WTC11 (cell line): ENCODE measurements around the gene PCGF1. TPM values are rescaled to one million over a fixed set of nuclear protein-coding genes. Genes with fewer than 3 reads are reported as not detected.

Experiments used
- ATAC-seq: fragments of 200-7000 bp; cut with Tn5 transposase; 2 replicates; pipeline ENCODE4 v1.10.0; 2021; ENCODE audit warnings: mild to moderate bottlenecking, moderate library complexity
- CTCF ChIA-PET: fragments of 300-600 bp; sonication (Branson Sonifier 250); formaldehyde crosslinking; loops from one replicate; lab custom pipeline; 2021; ENCODE audit warnings: antibody characterized with exemption; lab: Charles Lee
- POLR2A ChIA-PET: fragments of 350-600 bp; sonication (Branson Sonifier 250); formaldehyde crosslinking; loops from one replicate; lab custom pipeline; 2021; ENCODE audit warnings: antibody characterized with exemption; lab: Charles Lee
- DNase-seq: peaks from one replicate; pipeline ENCODE4 v3.0.0; 2021; ENCODE audit warnings: low spot score
- H3K27ac Mint-ChIP-seq: 2 replicates; pipeline ENCODE4 v1.8.0; 2021; ENCODE audit warnings: mixed read lengths
- H3K27me3 Mint-ChIP-seq: 2 replicates; pipeline ENCODE4 v1.8.0; 2021; ENCODE audit warnings: low read depth, mild to moderate bottlenecking, moderate library complexity, mixed read lengths
- H3K36me3 Mint-ChIP-seq: 2 replicates; pipeline ENCODE4 v1.8.0; 2021; ENCODE audit warnings: mixed read lengths
- H3K4me1 Mint-ChIP-seq: 2 replicates; pipeline ENCODE4 v1.8.0; 2022; ENCODE audit warnings: mixed read lengths
- H3K4me3 Mint-ChIP-seq: 2 replicates; pipeline ENCODE4 v1.8.0; 2021; ENCODE audit warnings: mild to moderate bottlenecking, moderate library complexity, mixed read lengths
- H3K9me3 Mint-ChIP-seq: 2 replicates; pipeline ENCODE4 v1.8.0; 2021; ENCODE audit warnings: mixed read lengths
- CBFB ChIP-seq: sonication (generic); formaldehyde crosslinking; IDR thresholded peaks from 2 replicates; pipeline ENCODE4 v1.8.1; 2022; ENCODE audit warnings: mild to moderate bottlenecking, low read depth, missing genetic modification reagents
- FOXK1 ChIP-seq: sonication (generic); formaldehyde crosslinking; IDR thresholded peaks from 2 replicates; pipeline ENCODE4 v1.8.0; 2022; ENCODE audit warnings: mild to moderate bottlenecking, moderate library complexity, missing genetic modification reagents
- FOXP1 ChIP-seq: sonication (generic); formaldehyde crosslinking; IDR thresholded peaks from 2 replicates; pipeline ENCODE4 v1.8.0; 2022; ENCODE audit warnings: missing genetic modification reagents, mild to moderate bottlenecking, moderate library complexity, borderline replicate concordance
- GTF2I ChIP-seq: fragments of 250-450 bp; sonication (Bioruptor Pico); conservative IDR thresholded peaks from 2 replicates; pipeline ENCODE4 v1.4.0; 2021; ENCODE audit warnings: mild to moderate bottlenecking
- IRF2 ChIP-seq: sonication (generic); formaldehyde crosslinking; IDR thresholded peaks from 2 replicates; pipeline ENCODE4 v1.8.0; 2022; ENCODE audit warnings: low read depth, missing genetic modification reagents, borderline replicate concordance
- JAZF1 ChIP-seq: fragments of 250-450 bp; sonication (Bioruptor Pico); IDR thresholded peaks from 2 replicates; pipeline ENCODE4 v1.9.0; 2021; ENCODE audit warnings: moderate library complexity, mild to moderate bottlenecking, inconsistent platforms
- MYBL2 ChIP-seq: sonication (generic); formaldehyde crosslinking; IDR thresholded peaks from 2 replicates; pipeline ENCODE4 v1.8.1; 2023; ENCODE audit warnings: mild to moderate bottlenecking, moderate library complexity, missing genetic modification reagents
- RELA ChIP-seq: sonication (generic); formaldehyde crosslinking; IDR thresholded peaks from 2 replicates; pipeline ENCODE4 v1.8.1; 2022; ENCODE audit warnings: missing genetic modification reagents, mild to moderate bottlenecking, borderline replicate concordance
- TEAD4 ChIP-seq: sonication (generic); formaldehyde crosslinking; IDR thresholded peaks from 2 replicates; pipeline ENCODE4 v1.8.0; 2022; ENCODE audit warnings: mild to moderate bottlenecking, missing genetic modification reagents
- ZNF396 ChIP-seq: fragments of 250-450 bp; sonication (Bioruptor Pico); IDR thresholded peaks from 2 replicates; pipeline ENCODE4 v1.8.0; 2021; ENCODE audit warnings: mild to moderate bottlenecking, moderate library complexity, borderline replicate concordance
- total RNA-seq: library from RNA; stranded (reverse); gene quantifications from 3 replicates; pipeline ENCODE4 v1.2.3, GENCODE V29; 2021
- TF ChIP-seq, protein P1 (sequence below): fragments of 200-600 bp; IDR thresholded peaks from 2 replicates; pipeline ENCODE4 v1.8.0; 2022; ENCODE audit warnings: antibody characterized with exemption
- TF ChIP-seq, protein P2 (sequence below): sonication (generic); formaldehyde crosslinking; IDR thresholded peaks from 2 replicates; pipeline ENCODE4 v1.8.0; 2022; ENCODE audit warnings: missing genetic modification reagents
- TF ChIP-seq, protein P3 (sequence below): sonication (generic); formaldehyde crosslinking; IDR thresholded peaks from 2 replicates; pipeline ENCODE4 v1.8.1; 2022; ENCODE audit warnings: low read depth, missing genetic modification reagents, borderline replicate concordance
- TF ChIP-seq, protein P4 (sequence below): sonication (generic); formaldehyde crosslinking; IDR thresholded peaks from 2 replicates; pipeline ENCODE4 v1.8.1; 2023; ENCODE audit warnings: mild to moderate bottlenecking, missing genetic modification reagents
- TF ChIP-seq, protein P5 (sequence below): sonication (generic); formaldehyde crosslinking; conservative IDR thresholded peaks from 2 replicates; pipeline ENCODE4 v1.8.1; 2023; ENCODE audit warnings: mild to moderate bottlenecking, low read depth, missing genetic modification reagents, moderate library complexity
- TF ChIP-seq, protein P6 (sequence below): sonication (generic); formaldehyde crosslinking; IDR thresholded peaks from 2 replicates; pipeline ENCODE4 v1.8.0; 2022; ENCODE audit warnings: mild to moderate bottlenecking, missing genetic modification reagents
- TF ChIP-seq, protein P7 (sequence below): fragments of 250-450 bp; sonication (Bioruptor Pico); IDR thresholded peaks from 2 replicates; pipeline ENCODE4 v1.8.0; 2021; ENCODE audit warnings: mild to moderate bottlenecking
- TF ChIP-seq, protein P8 (sequence below): sonication (generic); formaldehyde crosslinking; IDR thresholded peaks from 2 replicates; pipeline ENCODE4 v1.8.0; 2022; ENCODE audit warnings: mild to moderate bottlenecking, missing genetic modification reagents
- TF ChIP-seq, protein P9 (sequence below): sonication (generic); formaldehyde crosslinking; IDR thresholded peaks from 2 replicates; pipeline ENCODE4 v1.8.0; 2023; ENCODE audit warnings: missing genetic modification reagents

Gene PCGF1
- total RNA-seq, 1 experiment from 2014 or later: 15.7 TPM

DNA sequence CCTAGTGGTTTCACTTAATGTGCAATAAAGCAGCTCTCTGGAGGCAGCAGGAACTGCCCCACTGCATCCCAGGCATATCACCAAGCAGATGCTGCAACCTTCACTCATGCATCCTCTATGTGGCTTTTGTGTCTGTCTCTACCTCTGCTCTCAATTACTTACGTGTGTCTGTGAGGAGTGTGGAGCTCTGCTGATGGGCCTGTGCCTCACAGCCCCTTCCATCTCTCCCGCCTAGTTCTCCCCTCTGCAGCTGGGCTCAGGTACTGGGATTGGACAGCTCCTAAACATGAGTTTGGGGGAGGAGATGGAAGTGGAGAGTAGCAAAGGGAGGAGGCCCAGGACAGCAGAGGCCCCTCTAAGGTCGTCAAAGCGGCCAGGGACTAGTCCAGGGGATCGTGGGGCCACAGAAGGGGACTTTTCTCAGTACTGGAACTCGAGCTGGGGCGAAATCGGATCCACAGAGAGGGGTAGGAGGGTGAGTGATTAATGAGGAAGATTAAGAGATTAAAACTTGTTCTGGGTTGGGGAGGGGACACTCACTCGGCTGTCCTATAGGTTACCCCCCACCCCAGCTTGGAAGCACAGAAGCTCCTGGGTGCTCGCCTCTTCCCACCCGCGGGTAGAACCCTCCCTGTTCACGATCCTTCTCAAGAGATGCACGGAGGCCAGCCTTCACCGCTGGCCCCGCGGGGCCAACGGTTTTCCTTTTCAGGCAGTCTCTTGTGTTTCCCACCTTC, 6.0 kb downstream of the PCGF1 start:
- no peaks in the 10 kb centered on the region for H3K9me3 Mint-ChIP-seq
- CTCF ChIA-PET: interaction anchor here (0.7 to 6.0 kb wide), 5 partner anchors 9 to 86 kb away, joined by 3 to 43 read pairs (median 6); partner anchors contain the start of genes AUP1, CCDC142, HTRA2 and TTC31
- POLR2A ChIA-PET: interaction anchor here (0.6 to 0.8 kb wide), 2 partner anchors 10 to 44 kb away, joined by 3 to 5 read pairs; partner anchors contain the start of gene WBP1
- peak overlapping the region; percentile 81 for H3K4me3 Mint-ChIP-seq
- peaks cover 96% of the 10 kb centered on the region for H3K27me3 Mint-ChIP-seq
- H3K27ac Mint-ChIP-seq: no peak overlapping the region
- H3K4me1 Mint-ChIP-seq: peaks cover 55% of the 10 kb centered on the region
- H3K36me3 Mint-ChIP-seq: peaks cover 19% of the 10 kb centered on the region
- no peak for DNase-seq
- no peak for TF ChIP-seq IRF2 (CRISPR knock-in tag)
- TF ChIP-seq, protein P1, sequence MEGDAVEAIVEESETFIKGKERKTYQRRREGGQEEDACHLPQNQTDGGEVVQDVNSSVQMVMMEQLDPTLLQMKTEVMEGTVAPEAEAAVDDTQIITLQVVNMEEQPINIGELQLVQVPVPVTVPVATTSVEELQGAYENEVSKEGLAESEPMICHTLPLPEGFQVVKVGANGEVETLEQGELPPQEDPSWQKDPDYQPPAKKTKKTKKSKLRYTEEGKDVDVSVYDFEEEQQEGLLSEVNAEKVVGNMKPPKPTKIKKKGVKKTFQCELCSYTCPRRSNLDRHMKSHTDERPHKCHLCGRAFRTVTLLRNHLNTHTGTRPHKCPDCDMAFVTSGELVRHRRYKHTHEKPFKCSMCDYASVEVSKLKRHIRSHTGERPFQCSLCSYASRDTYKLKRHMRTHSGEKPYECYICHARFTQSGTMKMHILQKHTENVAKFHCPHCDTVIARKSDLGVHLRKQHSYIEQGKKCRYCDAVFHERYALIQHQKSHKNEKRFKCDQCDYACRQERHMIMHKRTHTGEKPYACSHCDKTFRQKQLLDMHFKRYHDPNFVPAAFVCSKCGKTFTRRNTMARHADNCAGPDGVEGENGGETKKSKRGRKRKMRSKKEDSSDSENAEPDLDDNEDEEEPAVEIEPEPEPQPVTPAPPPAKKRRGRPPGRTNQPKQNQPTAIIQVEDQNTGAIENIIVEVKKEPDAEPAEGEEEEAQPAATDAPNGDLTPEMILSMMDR: no peak
- TF ChIP-seq, protein P2, sequence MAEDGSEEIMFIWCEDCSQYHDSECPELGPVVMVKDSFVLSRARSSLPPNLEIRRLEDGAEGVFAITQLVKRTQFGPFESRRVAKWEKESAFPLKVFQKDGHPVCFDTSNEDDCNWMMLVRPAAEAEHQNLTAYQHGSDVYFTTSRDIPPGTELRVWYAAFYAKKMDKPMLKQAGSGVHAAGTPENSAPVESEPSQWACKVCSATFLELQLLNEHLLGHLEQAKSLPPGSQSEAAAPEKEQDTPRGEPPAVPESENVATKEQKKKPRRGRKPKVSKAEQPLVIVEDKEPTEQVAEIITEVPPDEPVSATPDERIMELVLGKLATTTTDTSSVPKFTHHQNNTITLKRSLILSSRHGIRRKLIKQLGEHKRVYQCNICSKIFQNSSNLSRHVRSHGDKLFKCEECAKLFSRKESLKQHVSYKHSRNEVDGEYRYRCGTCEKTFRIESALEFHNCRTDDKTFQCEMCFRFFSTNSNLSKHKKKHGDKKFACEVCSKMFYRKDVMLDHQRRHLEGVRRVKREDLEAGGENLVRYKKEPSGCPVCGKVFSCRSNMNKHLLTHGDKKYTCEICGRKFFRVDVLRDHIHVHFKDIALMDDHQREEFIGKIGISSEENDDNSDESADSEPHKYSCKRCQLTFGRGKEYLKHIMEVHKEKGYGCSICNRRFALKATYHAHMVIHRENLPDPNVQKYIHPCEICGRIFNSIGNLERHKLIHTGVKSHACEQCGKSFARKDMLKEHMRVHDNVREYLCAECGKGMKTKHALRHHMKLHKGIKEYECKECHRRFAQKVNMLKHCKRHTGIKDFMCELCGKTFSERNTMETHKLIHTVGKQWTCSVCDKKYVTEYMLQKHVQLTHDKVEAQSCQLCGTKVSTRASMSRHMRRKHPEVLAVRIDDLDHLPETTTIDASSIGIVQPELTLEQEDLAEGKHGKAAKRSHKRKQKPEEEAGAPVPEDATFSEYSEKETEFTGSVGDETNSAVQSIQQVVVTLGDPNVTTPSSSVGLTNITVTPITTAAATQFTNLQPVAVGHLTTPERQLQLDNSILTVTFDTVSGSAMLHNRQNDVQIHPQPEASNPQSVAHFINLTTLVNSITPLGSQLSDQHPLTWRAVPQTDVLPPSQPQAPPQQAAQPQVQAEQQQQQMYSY (CRISPR knock-in tag): no peak
- TF ChIP-seq TEAD4 (CRISPR knock-in tag): no peak
- TF ChIP-seq FOXK1 (CRISPR knock-in tag): no peak
- TF ChIP-seq GTF2I (CRISPR knock-in tag): no peak
- TF ChIP-seq ZNF396: no peak
- TF ChIP-seq, protein P3, sequence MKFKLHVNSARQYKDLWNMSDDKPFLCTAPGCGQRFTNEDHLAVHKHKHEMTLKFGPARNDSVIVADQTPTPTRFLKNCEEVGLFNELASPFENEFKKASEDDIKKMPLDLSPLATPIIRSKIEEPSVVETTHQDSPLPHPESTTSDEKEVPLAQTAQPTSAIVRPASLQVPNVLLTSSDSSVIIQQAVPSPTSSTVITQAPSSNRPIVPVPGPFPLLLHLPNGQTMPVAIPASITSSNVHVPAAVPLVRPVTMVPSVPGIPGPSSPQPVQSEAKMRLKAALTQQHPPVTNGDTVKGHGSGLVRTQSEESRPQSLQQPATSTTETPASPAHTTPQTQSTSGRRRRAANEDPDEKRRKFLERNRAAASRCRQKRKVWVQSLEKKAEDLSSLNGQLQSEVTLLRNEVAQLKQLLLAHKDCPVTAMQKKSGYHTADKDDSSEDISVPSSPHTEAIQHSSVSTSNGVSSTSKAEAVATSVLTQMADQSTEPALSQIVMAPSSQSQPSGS (CRISPR knock-in tag): no peak
- TF ChIP-seq, protein P4, sequence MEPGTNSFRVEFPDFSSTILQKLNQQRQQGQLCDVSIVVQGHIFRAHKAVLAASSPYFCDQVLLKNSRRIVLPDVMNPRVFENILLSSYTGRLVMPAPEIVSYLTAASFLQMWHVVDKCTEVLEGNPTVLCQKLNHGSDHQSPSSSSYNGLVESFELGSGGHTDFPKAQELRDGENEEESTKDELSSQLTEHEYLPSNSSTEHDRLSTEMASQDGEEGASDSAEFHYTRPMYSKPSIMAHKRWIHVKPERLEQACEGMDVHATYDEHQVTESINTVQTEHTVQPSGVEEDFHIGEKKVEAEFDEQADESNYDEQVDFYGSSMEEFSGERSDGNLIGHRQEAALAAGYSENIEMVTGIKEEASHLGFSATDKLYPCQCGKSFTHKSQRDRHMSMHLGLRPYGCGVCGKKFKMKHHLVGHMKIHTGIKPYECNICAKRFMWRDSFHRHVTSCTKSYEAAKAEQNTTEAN: no peak
- TF ChIP-seq, protein P5, sequence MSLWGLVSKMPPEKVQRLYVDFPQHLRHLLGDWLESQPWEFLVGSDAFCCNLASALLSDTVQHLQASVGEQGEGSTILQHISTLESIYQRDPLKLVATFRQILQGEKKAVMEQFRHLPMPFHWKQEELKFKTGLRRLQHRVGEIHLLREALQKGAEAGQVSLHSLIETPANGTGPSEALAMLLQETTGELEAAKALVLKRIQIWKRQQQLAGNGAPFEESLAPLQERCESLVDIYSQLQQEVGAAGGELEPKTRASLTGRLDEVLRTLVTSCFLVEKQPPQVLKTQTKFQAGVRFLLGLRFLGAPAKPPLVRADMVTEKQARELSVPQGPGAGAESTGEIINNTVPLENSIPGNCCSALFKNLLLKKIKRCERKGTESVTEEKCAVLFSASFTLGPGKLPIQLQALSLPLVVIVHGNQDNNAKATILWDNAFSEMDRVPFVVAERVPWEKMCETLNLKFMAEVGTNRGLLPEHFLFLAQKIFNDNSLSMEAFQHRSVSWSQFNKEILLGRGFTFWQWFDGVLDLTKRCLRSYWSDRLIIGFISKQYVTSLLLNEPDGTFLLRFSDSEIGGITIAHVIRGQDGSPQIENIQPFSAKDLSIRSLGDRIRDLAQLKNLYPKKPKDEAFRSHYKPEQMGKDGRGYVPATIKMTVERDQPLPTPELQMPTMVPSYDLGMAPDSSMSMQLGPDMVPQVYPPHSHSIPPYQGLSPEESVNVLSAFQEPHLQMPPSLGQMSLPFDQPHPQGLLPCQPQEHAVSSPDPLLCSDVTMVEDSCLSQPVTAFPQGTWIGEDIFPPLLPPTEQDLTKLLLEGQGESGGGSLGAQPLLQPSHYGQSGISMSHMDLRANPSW: no peak
- TF ChIP-seq, protein P6, sequence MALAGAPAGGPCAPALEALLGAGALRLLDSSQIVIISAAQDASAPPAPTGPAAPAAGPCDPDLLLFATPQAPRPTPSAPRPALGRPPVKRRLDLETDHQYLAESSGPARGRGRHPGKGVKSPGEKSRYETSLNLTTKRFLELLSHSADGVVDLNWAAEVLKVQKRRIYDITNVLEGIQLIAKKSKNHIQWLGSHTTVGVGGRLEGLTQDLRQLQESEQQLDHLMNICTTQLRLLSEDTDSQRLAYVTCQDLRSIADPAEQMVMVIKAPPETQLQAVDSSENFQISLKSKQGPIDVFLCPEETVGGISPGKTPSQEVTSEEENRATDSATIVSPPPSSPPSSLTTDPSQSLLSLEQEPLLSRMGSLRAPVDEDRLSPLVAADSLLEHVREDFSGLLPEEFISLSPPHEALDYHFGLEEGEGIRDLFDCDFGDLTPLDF (CRISPR knock-in tag): no peak
- TF ChIP-seq, protein P7, sequence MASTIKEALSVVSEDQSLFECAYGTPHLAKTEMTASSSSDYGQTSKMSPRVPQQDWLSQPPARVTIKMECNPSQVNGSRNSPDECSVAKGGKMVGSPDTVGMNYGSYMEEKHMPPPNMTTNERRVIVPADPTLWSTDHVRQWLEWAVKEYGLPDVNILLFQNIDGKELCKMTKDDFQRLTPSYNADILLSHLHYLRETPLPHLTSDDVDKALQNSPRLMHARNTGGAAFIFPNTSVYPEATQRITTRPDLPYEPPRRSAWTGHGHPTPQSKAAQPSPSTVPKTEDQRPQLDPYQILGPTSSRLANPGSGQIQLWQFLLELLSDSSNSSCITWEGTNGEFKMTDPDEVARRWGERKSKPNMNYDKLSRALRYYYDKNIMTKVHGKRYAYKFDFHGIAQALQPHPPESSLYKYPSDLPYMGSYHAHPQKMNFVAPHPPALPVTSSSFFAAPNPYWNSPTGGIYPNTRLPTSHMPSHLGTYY: no peak
- TF ChIP-seq CBFB (CRISPR knock-in tag): no peak
- TF ChIP-seq, protein P8, sequence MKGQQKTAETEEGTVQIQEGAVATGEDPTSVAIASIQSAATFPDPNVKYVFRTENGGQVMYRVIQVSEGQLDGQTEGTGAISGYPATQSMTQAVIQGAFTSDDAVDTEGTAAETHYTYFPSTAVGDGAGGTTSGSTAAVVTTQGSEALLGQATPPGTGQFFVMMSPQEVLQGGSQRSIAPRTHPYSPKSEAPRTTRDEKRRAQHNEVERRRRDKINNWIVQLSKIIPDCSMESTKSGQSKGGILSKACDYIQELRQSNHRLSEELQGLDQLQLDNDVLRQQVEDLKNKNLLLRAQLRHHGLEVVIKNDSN: no peak
- TF ChIP-seq, protein P9, sequence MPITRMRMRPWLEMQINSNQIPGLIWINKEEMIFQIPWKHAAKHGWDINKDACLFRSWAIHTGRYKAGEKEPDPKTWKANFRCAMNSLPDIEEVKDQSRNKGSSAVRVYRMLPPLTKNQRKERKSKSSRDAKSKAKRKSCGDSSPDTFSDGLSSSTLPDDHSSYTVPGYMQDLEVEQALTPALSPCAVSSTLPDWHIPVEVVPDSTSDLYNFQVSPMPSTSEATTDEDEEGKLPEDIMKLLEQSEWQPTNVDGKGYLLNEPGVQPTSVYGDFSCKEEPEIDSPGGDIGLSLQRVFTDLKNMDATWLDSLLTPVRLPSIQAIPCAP (CRISPR knock-in tag): no peak
- TF ChIP-seq FOXP1 (CRISPR knock-in tag): no peak
- TF ChIP-seq JAZF1 (CRISPR knock-in tag): no peak
- TF ChIP-seq RELA (CRISPR knock-in tag): no peak
- TF ChIP-seq MYBL2: no peak
- ATAC-seq: no peak
